ENCODE measurements around the gene COL9A1. TPM values are rescaled to one million over a fixed set of nuclear protein-coding genes. Genes with fewer than 3 reads are reported as not detected.

COL9A1 gene
- total and polyA plus RNA-seq, 4 donors, result 0.02 to 1.7 (median 0.06) TPM; not detected in 1

GRCh38 chr6:70234561-70235236 lies 68.2 kb downstream of the COL9A1 start:
- H3K27ac ChIP-seq (ENCODE audit: low read depth in 1 of 2, low read length in 1 of 2), result no peak overlapping the region
- no peaks in the 10 kb centered on the region for H3K36me3 ChIP-seq (ENCODE audit: control insufficient read depth in 4 of 4, insufficient read depth in 4 of 4, low read length in 4 of 4)
- DNase-seq (no peak), ATAC-seq (ENCODE audit: insufficient read depth, low FRiP score) (no peak)
- peaks cover 0 to 3% (median 0%) of the 10 kb centered on the region in 3 donors for H3K27me3 ChIP-seq (ENCODE audit: control insufficient read depth in 3 of 3, insufficient read depth in 3 of 3, low read length in 2 of 3)
- peaks cover 0 to 9% (median 3%) of the 10 kb centered on the region in 5 donors for H3K4me1 ChIP-seq (ENCODE audit: control insufficient read depth in 5 of 5, insufficient read depth in 5 of 5, low read length in 5 of 5)
- peaks cover 0 to 2% (median 0%) of the 10 kb centered on the region in 4 donors for H3K9me3 ChIP-seq (ENCODE audit: control insufficient read depth in 4 of 4, insufficient read depth in 3 of 4, low read length in 3 of 4)
- TF ChIP-seq CTCF (IDR thresholded peaks at IDR 0.05; ENCODE audit: control extremely low read depth, extremely low read depth), result no peak
- no peak overlapping the region for H3K4me3 ChIP-seq
- WGBS, 2 donors, result 90 to 94% methylated on average over 7 of the region's 7 CpGs
- H3K9ac ChIP-seq (ENCODE audit: insufficient read depth in 1 of 2, low read length in 2 of 2), result no peak overlapping the region

- Histone ChIP-seq H3K9me3 (ENCODE audit: control insufficient read depth in 4 of 4, insufficient read depth in 3 of 4, low read length in 3 of 4) (peaks cover 0 to 2% (median 0%) of the 10 kb centered on the region in 4 donors), H3K27ac (ENCODE audit: low read depth in 1 of 2, low read length in 1 of 2) (no peak overlapping the region), H3K9ac (ENCODE audit: insufficient read depth in 1 of 2, low read length in 2 of 2) (no peak overlapping the region), H3K36me3 (ENCODE audit: control insufficient read depth in 4 of 4, insufficient read depth in 4 of 4, low read length in 4 of 4) (no peaks in the 10 kb centered on the region), H3K4me3 (no peak overlapping the region), H3K27me3 (ENCODE audit: control insufficient read depth in 3 of 3, insufficient read depth in 3 of 3, low read length in 2 of 3) (no peaks in the 10 kb centered on the region), H3K4me1 (ENCODE audit: control insufficient read depth in 5 of 5, insufficient read depth in 5 of 5, low read length in 5 of 5) (peaks cover 0 to 9% (median under 1%) of the 10 kb centered on the region in 5 donors)
- DNase-seq, result peak in 2 of 3 donors; percentile 55 to 61
- no peak for ATAC-seq (ENCODE audit: insufficient read depth, low FRiP score)
- 64 to 73% methylated on average over 2 of the region's 2 CpGs for WGBS, 2 donors
- no peak for TF ChIP-seq CTCF (IDR thresholded peaks at IDR 0.05; ENCODE audit: control extremely low read depth, extremely low read depth)
These were observed 71.6 kb downstream of the COL9A1 start for GRCh38 chr6:70231311-70231710.

- ATAC-seq (ENCODE audit: insufficient read depth, low FRiP score), result no peak
- WGBS, 2 donors, result 93 to 94% methylated on average over 2 of the region's 2 CpGs
- no peaks in the 10 kb centered on the region for H3K9me3 ChIP-seq (ENCODE audit: control insufficient read depth in 4 of 4, insufficient read depth in 3 of 4, low read length in 3 of 4)
These were observed 77.8 kb downstream of the COL9A1 start for GRCh38 chr6:70225055-70225454.

More at GRCh38 chr6:70225055-70225454, 77.8 kb downstream of the COL9A1 start:
- Histone ChIP-seq H3K4me1 (ENCODE audit: control insufficient read depth in 5 of 5, insufficient read depth in 5 of 5, low read length in 5 of 5) (no peaks in the 10 kb centered on the region), H3K4me3 (no peak overlapping the region), H3K27me3 (ENCODE audit: control insufficient read depth in 3 of 3, insufficient read depth in 3 of 3, low read length in 2 of 3) (peaks cover 0 to 10% (median 9%) of the 10 kb centered on the region in 3 donors), H3K9ac (ENCODE audit: insufficient read depth in 1 of 2, low read length in 2 of 2) (no peak overlapping the region), H3K36me3 (ENCODE audit: control insufficient read depth in 4 of 4, insufficient read depth in 4 of 4, low read length in 4 of 4) (no peaks in the 10 kb centered on the region), H3K27ac (ENCODE audit: low read depth in 1 of 2, low read length in 1 of 2) (no peak overlapping the region)
- TF ChIP-seq CTCF (IDR thresholded peaks at IDR 0.05; ENCODE audit: control extremely low read depth, extremely low read depth), result no peak
- DNase-seq, result peak in 2 of 3 donors; percentile 16 to 27

Data from lung (tissue), 12 donors.